B cell (primary cell): Measurements from ENCODE around the gene SMIM35.

Source experiments
- EZH2 ChIP-seq: IDR thresholded peaks from 2 replicates; pipeline ENCODE4 v1.6.1; 2012; ENCODE audit warnings: borderline replicate concordance, low read depth, mild to moderate bottlenecking, moderate library complexity, low read length; ENCODE audit not compliant: insufficient read depth, poor library complexity, severe bottlenecking
- TF ChIP-seq, protein P1 (sequence below): fragments of 200-600 bp; IDR thresholded peaks from one replicate; pipeline ENCODE4 v1.8.0; 2022; ENCODE audit warnings: antibody characterized with exemption, mild to moderate bottlenecking

- TF ChIP-seq, protein P1, sequence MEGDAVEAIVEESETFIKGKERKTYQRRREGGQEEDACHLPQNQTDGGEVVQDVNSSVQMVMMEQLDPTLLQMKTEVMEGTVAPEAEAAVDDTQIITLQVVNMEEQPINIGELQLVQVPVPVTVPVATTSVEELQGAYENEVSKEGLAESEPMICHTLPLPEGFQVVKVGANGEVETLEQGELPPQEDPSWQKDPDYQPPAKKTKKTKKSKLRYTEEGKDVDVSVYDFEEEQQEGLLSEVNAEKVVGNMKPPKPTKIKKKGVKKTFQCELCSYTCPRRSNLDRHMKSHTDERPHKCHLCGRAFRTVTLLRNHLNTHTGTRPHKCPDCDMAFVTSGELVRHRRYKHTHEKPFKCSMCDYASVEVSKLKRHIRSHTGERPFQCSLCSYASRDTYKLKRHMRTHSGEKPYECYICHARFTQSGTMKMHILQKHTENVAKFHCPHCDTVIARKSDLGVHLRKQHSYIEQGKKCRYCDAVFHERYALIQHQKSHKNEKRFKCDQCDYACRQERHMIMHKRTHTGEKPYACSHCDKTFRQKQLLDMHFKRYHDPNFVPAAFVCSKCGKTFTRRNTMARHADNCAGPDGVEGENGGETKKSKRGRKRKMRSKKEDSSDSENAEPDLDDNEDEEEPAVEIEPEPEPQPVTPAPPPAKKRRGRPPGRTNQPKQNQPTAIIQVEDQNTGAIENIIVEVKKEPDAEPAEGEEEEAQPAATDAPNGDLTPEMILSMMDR, result no peak
- TF ChIP-seq EZH2, result no peak
Observed at GRCh38 chr11:117961896-117962295, 124.9 kb downstream of the SMIM35 start.
